ENCODE results near the gene PIP5KL1.
A peak's percentile ranks its signal among the peaks of the same experiment; 100 is the strongest.

The PIP5KL1 gene

DNA sequence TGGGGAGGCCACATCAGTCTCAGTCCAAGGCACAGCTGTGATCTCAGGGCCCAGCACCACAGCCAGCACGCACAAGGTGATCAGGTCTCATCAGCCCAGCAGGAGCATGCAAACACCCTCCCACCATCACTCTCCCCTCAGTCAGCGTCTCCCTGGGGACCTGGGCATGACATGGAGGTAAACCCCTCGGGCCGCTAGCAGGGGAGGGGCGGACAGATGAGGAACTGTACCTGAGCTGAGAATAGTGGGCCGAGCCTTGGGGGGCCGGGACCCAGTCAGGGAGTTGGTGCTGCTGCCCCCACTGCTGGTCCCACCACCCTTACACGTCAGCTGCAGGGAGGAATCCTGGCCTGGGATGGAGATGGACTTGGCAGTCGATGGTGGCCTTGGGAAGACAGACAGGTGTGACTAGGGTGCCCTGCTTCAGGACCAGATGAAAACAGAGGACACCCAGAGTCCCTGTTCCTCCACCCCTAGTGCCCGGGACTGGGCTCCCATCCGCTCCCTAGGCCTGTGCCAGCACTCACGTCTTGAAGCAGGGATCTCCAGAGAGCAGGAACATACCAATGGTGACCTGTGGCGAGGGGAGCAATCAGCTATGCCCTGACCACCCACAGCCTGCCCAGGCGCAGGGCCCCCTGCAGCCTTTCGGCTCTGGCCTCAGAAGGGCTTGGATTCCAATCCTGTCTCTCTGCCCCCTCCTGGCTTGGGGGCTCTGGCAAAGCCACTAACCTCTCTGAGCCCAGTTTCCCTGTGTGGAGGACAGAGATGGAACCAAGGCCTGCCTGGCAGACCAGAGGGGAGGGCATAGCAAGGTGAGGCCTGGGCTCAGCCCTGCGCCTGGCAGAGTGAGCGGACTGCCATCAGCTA, 17.5 kb upstream of the PIP5KL1 start:
- no peak for DNase-seq (ENCODE audit: low spot score)

DNA sequence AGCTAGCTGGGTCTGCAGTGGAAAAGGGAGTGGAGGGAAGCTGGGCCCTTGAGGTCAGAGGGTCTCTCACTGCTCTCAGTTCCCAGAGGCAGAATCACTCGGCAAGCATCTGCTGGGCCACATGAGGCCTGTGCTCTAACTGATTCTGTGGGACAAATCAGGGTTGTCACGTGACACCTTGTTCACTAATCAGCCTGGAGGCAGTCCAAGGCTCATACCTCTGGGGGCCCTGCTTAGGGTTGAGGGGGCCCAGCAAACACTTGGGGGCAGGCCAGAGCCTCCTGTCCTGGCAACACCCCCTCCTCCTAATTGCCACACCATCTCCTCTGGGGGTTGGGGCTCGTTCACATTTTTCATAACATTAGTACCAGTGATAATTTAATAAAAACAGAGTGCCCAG, 16.2 kb upstream of the PIP5KL1 start:
- no peak for DNase-seq (ENCODE audit: low spot score)

DNA sequence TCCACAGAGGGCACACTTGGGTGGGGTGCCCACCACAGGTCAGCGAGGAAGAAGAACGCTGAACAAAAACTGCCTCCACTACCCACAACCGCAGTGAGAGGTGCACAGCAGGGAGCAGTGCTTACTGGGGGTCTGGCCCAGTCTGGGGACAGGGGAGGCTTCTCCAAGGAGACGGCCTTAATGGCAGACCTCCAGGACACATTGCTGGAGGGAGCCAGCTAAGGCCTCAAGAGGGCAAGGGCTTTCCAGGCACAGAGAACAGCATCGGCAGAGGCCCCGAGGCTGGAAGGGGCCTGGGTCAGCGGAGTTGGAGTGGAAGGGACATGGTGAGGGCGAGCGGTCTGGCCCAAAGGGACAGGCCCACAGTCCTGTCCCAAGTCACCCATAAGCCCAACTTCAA, 15.4 kb upstream of the PIP5KL1 start:
- DNase-seq (ENCODE audit: low spot score), result no peak

DNA sequence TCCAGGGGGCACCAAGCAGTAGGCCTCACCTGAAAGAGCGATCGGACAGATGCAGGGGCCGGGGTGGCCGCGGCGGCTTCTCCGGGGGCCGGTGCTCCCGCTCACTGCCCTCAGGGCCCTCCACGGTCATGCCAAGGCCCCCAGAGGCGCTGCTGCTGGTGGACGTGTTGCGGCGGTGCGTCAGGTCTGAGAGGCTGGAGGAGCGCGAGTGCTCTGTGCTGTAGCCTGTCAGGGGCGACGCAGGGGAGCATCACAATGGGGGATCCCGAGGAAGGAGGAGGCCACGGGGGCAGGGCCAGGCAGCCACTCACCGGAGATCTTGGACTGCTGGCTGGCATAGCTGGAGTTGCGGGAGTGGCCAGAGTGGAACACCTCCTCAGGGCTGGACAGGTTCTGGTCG, 14.8 kb upstream of the PIP5KL1 start:
- no peak for DNase-seq (ENCODE audit: low spot score)

DNA sequence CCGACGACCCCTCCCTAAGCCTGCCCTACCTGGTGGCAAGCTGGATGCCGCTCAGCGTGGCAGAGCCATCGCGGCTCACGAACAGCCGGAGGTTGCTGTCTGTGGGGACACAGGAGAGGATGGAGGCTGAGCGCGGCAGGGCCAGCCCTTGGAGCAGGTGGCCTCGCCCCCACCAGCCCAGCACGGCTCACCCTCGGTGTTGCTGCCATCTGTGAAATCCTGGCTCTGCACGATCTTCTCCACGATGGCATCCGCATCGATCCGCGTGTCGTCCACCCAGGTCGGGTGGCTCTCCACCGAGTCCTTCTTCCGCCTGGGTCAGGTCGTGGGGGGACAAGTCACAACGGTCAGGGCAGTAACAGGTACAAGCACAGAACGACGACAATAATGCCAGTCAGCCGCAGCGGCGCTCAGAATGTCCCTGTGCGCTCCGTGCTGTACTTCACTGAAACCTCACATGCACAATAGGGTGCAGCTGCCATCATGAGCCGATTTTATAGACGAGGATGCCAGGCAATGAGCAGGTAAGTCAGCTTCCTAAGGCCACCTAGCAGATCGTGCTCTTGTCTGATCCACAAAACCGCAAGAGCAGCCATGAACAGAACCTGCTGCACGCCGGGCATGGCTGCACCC, 14.1 kb upstream of the PIP5KL1 start:
- DNase-seq (ENCODE audit: low spot score), result no peak

DNA sequence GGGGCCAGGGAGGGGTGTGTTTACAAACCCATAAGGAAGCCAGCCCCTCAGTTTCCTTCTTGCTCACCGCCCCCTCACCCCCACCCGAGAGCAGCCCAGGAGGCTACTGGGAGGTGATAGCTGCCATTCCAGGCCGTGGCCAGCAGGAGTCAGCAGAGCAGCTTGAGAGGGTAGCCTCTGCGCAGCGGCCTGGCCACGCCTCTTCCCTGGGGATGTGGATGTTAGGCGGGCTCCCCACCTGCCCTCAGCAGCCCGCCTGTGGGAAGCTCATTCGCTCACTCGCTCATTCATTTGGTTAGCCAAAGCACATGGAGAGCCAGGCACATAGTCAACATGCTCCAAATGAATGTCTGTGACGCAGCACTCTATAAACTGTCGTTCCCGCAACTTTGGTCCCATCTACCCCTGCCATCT, 13.2 kb upstream of the PIP5KL1 start:
- DNase-seq (ENCODE audit: low spot score), result peak; percentile 85

DNA sequence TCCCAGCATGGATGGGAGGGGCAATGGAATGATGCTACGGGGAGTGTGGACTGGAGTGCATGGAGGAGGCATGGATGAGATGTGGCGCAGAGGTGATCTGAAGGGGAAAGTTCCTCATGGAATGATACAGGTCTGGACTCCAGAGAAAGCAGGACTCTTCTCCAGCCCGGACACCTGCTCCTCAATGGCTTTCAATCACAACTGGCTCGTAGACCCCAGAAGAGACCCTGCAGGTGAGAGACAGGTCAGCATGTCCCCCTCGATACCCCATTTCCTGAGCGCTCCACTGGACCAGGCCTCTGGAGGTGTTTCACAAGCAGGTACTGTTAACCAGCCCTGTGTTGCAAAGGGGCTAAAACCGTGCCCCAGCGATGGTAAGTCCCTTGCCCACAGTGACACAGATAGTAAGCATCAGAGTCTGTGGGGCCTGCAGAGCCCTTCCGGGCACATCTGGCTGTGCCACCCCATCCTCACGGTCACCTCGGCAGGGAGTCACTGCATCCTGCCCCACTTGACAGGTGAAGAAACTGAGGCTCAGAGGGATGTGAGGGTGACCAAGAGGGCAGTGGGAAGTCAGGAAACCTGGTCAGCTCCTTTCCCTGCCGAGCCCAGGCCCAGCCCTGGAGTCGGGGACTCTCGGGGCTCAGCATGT, 12.6 kb upstream of the PIP5KL1 start:
- no peak for DNase-seq (ENCODE audit: low spot score)

DNA sequence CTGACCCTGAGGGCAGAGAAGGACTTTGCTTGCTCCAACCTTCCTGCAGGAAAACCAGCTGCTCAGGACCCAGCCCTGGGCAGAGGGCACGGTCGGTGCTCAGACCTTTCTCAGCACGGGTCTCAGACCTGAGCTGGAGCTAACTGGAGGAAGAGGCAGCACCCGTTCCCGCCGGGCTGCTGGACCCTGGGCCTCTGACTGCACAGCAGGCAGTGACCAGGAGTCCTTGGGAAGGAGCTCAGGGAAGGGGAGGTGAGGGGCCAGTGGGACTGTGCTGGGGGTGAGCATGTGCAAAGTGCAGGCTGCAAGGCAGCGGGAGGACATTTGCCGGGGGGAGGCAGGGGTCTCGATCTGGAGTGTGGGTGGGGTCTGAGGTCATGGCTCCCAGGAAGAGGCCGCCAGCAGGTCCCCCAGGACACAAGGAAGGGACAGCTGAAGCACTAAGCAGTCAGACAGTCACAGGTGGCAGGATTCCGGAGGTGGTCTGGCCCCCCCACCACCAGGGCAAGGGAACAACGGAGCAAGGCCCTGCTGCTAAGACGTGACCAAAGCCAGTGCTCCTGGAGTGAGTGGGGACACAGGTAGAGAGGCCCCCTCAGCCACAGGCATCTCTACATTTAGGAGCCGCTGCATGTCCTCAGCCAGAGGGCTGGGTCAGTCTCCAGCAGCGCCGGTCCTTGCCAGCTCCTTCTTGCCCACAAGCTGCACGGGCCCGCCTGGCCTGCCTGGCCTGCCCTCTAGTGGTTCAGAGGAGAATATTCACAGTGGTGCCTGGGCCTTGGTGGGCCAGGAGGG, 11.8 kb upstream of the PIP5KL1 start:
- peak; percentile 83 for DNase-seq (ENCODE audit: low spot score)

DNA sequence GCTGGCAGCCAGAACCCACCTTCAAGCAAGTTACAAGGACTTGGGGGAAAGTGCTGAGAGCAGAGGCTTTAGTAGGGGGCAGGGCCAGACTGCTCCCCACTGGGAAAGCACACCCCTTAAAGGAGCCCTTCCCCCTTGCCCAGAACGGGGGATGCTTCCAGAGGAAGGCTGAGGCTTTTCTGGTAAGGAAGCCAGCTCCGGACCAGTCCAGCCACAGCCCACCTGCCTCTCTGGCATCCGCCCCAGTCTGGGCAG, 11.3 kb upstream of the PIP5KL1 start:
- no peak for DNase-seq (ENCODE audit: low spot score)

DNA sequence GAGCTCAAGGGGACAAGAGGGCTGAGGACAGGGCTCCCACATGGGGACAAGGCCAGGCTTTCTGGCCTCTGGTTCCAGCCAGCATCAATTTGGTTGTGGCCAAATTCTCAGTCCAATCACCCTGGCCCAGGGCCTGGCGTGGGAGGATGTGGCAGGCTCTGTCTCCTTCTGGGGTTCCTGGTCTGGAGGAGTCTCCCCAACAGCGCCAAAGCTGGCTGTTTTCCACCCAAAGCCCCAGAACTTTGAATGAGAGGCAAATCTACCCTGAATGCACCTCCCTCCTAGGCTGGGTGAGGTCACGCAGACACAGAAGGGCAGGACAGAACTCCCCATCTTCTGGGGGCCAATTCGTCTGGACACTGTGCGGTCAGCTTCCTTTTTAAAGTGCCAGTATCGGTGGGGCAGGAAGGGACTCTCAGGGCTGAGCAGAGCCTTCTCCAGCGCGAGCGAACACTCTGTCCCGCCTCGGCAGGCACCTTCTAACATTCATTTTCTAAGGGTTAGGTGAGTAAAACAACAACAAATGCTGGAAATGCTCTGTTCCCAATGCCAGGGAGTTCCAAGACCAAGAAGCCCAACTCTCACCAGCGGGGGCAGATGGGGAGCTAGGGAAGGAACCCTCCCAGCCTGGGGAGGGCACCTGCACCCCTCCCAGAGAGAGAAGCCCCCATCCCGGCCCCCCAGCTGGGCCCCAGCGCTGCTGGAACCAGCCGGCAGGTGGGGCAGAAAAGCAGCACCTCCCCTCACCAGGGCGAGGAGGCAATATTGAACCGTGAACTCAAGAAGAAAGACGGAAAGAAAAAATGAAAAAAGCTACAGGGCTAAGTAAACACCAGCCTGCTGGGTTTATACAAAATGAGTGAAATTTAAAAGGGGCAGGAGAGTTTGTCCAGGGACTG, 10.7 kb upstream of the PIP5KL1 start:
- no peak for DNase-seq (ENCODE audit: low spot score)

DNA sequence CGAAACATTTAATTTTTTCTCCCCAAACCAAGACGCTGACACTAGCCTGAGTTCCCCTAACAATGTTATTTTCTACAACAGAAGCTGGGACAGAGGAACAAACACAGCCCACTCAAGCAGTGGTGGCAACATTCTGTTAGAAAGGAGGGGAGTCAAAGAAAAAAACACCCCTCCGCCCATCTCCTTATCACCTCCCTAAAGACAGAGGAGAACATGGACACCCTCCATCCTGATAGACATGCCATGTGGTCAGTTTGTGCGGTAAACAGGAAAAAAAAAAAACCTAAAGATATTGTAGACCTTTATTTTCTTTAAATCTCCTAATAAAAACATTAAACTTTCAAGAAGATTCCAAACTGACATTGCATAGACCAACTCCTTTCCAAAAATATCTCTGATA, 10.0 kb upstream of the PIP5KL1 start:
- DNase-seq (ENCODE audit: low spot score), result no peak

DNA sequence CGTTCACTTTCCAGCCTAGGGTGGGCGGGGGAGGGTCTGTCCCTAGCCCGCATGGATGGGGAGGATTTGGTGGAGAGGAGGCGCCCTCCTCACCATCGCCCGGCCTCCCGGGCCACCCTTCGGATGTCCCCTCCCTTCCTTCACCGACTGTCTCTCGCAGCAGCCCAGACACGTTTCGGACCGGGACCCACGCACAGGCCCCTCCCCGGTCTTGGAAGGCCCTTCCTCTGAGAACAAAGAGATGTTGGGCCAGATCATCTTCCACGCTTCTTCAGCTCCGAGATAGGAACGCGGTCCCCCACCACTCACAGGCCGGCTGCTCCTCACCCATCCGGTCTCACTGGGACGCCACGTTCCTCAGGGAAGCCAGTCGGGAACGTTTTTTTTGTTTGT, 7.7 kb upstream of the PIP5KL1 start:
- DNase-seq (ENCODE audit: low spot score), result no peak

DNA sequence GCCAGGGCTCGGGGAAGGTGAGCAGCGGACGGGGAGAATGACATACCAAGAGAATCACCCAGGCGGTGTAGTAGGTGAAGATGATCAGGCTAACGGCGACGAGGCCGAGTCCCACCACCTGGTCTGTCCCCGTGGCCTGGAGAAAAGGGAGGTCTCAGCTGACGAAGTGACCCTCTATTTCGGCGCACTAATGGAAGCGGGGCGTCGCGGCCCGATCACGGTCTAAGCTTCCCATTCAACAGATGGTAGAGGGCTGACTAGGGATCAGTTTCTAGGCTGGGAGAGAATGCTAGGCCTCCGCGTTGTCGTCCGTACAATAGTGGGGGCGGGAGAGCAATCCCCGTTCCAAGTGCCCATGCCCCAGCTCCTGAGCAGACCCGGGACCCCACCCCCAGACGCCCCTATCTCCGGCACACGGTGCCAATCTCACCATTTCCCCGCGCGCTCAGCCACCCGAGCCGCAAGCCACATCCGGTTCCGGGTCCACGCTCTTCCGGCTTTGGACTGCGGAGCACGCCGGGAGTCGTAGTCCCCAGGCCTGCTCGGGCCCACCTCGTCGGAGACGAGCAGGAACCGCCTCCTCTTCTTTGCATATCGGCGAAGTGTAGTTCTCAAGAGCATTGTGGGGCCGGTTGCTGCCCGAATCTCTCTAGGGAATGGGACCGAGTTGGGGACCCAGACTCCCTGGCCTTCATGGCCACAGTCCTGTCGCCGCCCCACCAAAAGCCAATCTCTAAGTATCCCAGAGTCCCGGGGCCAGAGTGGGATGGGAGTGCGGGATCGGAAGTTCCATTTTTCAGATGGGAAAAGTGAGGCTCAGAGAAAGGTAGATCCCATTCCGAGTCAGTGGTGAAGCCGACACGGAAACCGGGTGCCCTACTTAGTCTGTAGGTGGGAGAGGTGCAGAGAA, 7.1 kb upstream of the PIP5KL1 start, which contains the start of gene DPM2:
Gene DPM2, minus strand, starts transcription at position 467 of the 910 bp plus-strand sequence. Its CDS starts 34 bp downstream, at position 433.
- peak; percentile 96 for DNase-seq (ENCODE audit: low spot score)

DNA sequence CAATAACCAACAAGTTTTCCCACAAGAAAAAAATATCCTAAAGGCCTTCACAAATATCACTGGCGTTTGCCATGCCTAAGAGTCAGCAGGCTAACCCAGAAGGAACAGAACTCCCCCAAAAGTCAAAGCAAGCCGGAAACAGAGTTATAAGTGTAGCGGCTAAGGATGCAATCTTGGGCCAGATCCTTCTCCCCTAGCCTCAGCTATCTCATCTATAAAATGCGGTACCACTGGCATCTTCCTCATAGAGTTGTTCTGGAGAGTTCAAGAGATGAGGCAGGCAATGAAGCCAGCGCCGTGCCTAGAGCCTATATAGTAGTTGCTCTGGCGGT, 6.4 kb upstream of the PIP5KL1 start:
- DNase-seq (ENCODE audit: low spot score), result no peak

DNA sequence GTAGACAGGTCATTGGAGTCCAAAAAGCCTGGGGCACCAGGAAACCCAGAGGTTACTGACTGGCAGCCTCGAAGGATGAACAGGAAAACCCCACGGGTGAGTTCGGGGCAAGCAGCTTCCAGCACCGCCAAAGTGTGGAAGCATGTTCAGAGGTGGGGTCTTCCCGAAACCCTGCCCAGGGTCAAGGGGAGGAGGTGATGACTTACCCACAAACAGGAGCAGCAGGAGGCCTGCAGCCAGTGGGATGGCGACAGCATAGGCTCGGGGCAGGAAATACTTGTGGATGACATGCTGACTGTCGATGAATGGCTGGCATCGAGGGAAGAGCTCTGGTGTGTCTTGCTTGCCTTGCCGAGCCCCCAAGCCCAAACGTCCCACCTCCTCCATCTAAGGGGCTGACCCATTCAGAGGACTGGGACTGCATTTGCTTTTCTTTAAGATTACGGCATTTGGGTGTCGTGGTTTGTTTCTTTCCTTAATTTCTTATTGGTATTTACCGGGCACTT, 5.8 kb upstream of the PIP5KL1 start:
- no peak for DNase-seq (ENCODE audit: low spot score)

DNA sequence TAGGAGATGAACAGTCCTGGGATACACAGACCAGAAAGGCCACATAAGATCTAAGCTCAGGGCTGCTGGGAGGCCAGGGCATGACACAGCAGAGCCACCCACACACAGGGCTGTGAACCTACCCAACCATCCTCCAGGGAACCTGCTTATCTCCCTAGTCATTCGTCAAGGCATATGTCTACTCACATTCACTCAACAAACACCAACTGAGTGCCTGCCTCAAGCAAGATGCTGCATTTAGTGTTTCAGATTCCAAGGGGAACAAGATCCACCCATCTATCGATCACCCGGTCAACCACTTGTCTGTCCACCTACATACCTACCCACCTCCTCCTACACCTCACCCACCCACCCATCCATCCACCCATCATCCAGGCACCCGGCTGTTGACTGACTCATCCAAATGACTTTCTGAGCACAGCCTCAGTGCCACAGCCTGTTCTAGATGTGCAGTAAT, 5.2 kb upstream of the PIP5KL1 start:
- DNase-seq (ENCODE audit: low spot score), result no peak

DNA sequence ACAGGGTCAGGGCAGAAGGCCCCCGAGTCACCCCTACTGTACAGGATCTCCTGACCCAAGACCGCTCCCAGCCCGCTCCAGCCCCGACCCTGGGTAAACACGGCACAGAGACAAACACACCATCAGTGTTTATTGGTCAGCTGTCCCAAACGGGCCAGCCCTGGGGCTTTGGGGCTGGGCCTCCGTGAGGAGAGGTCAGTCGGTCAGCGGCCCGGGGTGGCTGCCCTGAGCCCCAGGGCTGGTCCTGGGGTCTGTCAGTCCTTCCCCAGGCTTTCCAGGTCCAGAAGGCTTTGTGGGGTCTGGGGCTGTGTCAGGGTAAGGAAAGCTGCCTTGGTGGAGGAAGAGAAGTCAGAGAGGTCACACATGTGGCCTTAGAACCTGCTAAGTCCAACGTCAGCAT, 4.4 kb upstream of the PIP5KL1 start:
- no peak for DNase-seq (ENCODE audit: low spot score)

DNA sequence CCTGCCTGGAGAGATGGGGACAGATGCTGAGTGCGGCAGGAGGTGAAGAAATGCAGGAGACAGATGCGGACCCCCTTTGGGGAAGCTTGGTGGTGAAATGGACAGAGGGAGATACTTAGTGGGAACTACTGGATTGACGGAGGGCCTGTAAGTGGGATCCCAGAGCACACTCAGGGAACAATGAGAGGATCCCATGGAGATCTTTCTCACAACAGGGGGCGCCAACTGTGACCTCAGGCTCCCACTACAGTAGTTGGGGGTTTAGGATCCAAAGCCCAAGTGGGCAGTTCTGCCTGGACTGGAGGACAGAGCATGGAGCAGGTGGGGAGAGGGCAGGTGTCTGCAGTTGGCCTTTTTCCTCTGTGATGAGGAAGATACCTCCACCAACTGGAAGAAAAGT, 3.7 kb upstream of the PIP5KL1 start:
- no peak for DNase-seq (ENCODE audit: low spot score)

DNA sequence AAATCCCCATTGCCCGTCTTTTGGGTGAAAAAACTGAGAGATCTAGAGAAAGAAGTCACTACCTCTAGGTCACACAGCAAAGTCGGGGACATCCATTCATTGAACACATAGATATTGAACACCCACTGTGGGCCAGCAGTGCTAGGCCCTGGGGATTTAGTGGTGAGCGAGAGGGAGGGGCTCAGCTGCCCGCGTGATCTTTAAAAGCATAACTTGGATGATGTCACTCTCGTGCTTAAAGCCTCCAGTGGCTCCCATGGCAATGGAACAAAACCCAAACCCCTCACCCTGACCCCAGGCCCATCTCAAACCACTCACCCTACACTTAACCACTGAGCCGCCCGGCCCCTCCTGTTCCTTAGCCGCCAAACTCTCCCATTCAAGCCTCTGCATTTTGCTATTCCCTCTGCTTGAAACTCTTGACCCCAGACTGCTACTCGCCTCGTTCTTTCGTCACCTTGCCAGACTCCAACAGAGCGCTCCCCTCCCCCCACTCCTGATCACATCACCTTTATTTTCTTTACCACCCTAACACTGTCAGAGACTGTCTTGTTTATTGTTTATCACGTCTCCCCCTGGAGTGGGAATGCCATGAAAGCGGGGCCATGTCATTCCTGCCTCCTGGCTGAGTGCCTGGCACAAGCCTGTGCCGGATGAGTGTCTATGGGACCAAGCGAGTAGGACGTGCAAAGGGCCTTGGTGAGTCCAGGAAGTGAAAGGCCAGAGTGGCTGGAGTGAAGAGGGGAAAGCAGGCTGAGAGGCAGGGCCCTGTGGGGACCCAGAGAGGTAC, 710 bp upstream of the PIP5KL1 start:
- DNase-seq (ENCODE audit: low spot score), result peak; percentile 71

DNA sequence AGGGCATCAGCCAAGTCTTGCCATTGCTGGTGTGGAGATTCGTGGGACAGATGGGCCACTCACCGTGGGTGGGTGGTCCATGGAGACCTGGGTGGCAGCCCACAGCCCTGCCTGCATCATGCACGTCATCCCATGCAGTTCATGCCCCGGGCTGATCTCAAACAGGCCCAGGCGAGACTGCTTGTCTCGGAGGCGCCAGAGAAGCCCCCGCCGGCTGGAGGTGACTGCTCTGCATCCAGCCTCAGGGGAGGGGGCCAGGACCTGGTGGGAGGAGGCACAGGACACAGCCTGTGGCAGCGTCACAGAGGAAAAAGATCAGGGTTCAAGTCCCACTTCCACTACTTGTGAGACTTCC, 975 bp downstream of the PIP5KL1 start:
- DNase-seq (ENCODE audit: low spot score), result no peak
